CD14-positive monocyte (primary cell): ENCODE data around the gene GRIN2C. TPM values are rescaled to one million over a fixed set of nuclear protein-coding genes. Genes with fewer than 3 reads are reported as not detected.

Source experiments
- DNase-seq, 3 donors: peaks; one replicate each; pipeline ENCODE4 v3.0.0-alpha.2; 2011 to 2022
- H2AFZ ChIP-seq: 2 replicates; pipeline ENCODE4 v1.6.0; 2012; ENCODE audit warnings: mild to moderate bottlenecking, low read depth, low read length, inconsistent platforms; ENCODE audit not compliant: insufficient read depth, poor library complexity, severe bottlenecking
- H3K27ac ChIP-seq, 2 donors: 1 replicate in 1 of 2; 2 replicates in 1 of 2; pipeline ENCODE4 v1.5.1; 2012 to 2013; ENCODE audit warnings: low read length in 2 of 2, control low read depth in 1 of 2, inconsistent platforms in 1 of 2, low read depth in 1 of 2, mild to moderate bottlenecking in 1 of 2
- H3K27me3 ChIP-seq, 2 donors: one replicate each; pipeline versions ENCODE4 v1.6.0 to v1.6.1; 2011 to 2013; ENCODE audit warnings: low read length in 2 of 2; ENCODE audit not compliant: control insufficient read depth in 2 of 2, insufficient read depth in 2 of 2
- H3K36me3 ChIP-seq, 2 donors: replicated peaks in 1 of 2; 1 replicate in 1 of 2; 2 replicates in 1 of 2; pipeline versions ENCODE4 v1.5.1 to v1.6.1; 2012 to 2013; ENCODE audit warnings: low read length in 2 of 2, control low read depth in 1 of 2, inconsistent platforms in 1 of 2, mild to moderate bottlenecking in 1 of 2; ENCODE audit not compliant: insufficient read depth in 2 of 2, control insufficient read depth in 1 of 2
- H3K4me1 ChIP-seq, 2 donors: 1 replicate in 1 of 2; 2 replicates in 1 of 2; pipeline versions ENCODE4 v1.5.1 to v1.6.1; 2012 to 2013; ENCODE audit warnings: low read length in 2 of 2, control low read depth in 1 of 2, inconsistent platforms in 1 of 2, mild to moderate bottlenecking in 1 of 2, moderate library complexity in 1 of 2; ENCODE audit not compliant: insufficient read depth in 2 of 2, control insufficient read depth in 1 of 2
- H3K4me2 ChIP-seq: replicated peaks from 2 replicates; pipeline ENCODE3; 2012; ENCODE audit warnings: low read length, moderate library complexity, mild to moderate bottlenecking; ENCODE audit not compliant: poor library complexity, severe bottlenecking; ENCODE audit errors: extremely low read depth
- H3K4me3 ChIP-seq, 3 experiments: fragments of 200-600 bp in 1 of 3; sonication (generic) in 1 of 3; replicated peaks in 1 of 3; 1 replicate in 2 of 3; 2 replicates in 1 of 3; pipeline ENCODE4 v1.5.1; 2011 to 2013; ENCODE audit warnings: low read length in 3 of 3, mild to moderate bottlenecking in 3 of 3, control low read depth in 2 of 3, low read depth in 2 of 3, inconsistent platforms in 1 of 3, moderate library complexity in 1 of 3
- H3K79me2 ChIP-seq: 2 replicates; pipeline ENCODE4 v1.6.0; 2012; ENCODE audit warnings: mild to moderate bottlenecking, control low read depth, inconsistent platforms, low read length, moderate library complexity; ENCODE audit not compliant: insufficient read depth
- H3K9ac ChIP-seq: 2 replicates; pipeline ENCODE4 v1.6.0; 2017; ENCODE audit warnings: low read length, mild to moderate bottlenecking; ENCODE audit not compliant: insufficient read depth, poor library complexity, severe bottlenecking
- H3K9me3 ChIP-seq, 2 donors: replicated peaks in 1 of 2; 1 replicate in 1 of 2; 2 replicates in 1 of 2; pipeline versions ENCODE4 v1.5.1 to v1.6.1; 2012 to 2013; ENCODE audit warnings: low read length in 2 of 2, control low read depth in 1 of 2; ENCODE audit not compliant: control insufficient read depth in 1 of 2, insufficient read depth in 1 of 2
- H4K20me1 ChIP-seq: 2 replicates; pipeline ENCODE4 v1.6.0; 2012; ENCODE audit warnings: mild to moderate bottlenecking, low read length, control low read depth, moderate library complexity; ENCODE audit not compliant: insufficient read depth
- H3K27ac Mint-ChIP-seq, 7 donors: one replicate each; pipeline ENCODE4 v1.8.0; 2020; ENCODE audit warnings: mild to moderate bottlenecking in 7 of 7, mixed read lengths in 7 of 7, moderate library complexity in 6 of 7, inconsistent platforms in 2 of 7
- H3K27me3 Mint-ChIP-seq, 3 donors: one replicate each; pipeline ENCODE4 v1.8.0; 2021 to 2022; ENCODE audit warnings: low read depth in 3 of 3, mild to moderate bottlenecking in 3 of 3, mixed read lengths in 3 of 3, moderate library complexity in 3 of 3, inconsistent platforms in 1 of 3
- H3K36me3 Mint-ChIP-seq, 2 donors: one replicate each; pipeline ENCODE4 v1.8.0; 2020; ENCODE audit warnings: mixed read lengths in 2 of 2, inconsistent platforms in 1 of 2, mild to moderate bottlenecking in 1 of 2
- H3K4me1 Mint-ChIP-seq: one replicate; pipeline ENCODE4 v1.8.0; 2020; ENCODE audit warnings: mild to moderate bottlenecking, mixed read lengths
- H3K4me3 Mint-ChIP-seq, 2 donors: one replicate each; pipeline ENCODE4 v1.8.0; 2020; ENCODE audit warnings: mild to moderate bottlenecking in 2 of 2, mixed read lengths in 2 of 2, moderate library complexity in 1 of 2
- H3K9me3 Mint-ChIP-seq, 7 donors: one replicate each; pipeline ENCODE4 v1.8.0; 2020 to 2022; ENCODE audit warnings: mixed read lengths in 7 of 7, mild to moderate bottlenecking in 6 of 7, moderate library complexity in 6 of 7, inconsistent platforms in 2 of 7
- WGBS: methylation state at CpG from one replicate; pipeline ENCODE4 v1.1.5; 2013; ENCODE audit warnings: missing lambda C conversion rate; ENCODE audit not compliant: insufficient coverage; 5-methylcytosine and 5-hydroxymethylcytosine counted together
- intact Hi-C, 2 donors: fragments of 100-400 bp; cut with micrococcal nuclease; formaldehyde crosslinking; loops; one replicate each; pipeline versions ENCODE4 v1.15.0 to v1.15.1; 2023
- polyA plus RNA-seq, 3 donors: library from polyadenylated mRNA; depleted of rRNA in 1 of 3; unstranded in 2 of 3; stranded (reverse) in 1 of 3; fragments of 300-500 nt in 2 of 3; fragments of >200 nt in 1 of 3; fragmentation: Illumina TruSeq in 2 of 3; gene quantifications; 1 replicate in 2 of 3; 2 replicates in 1 of 3; pipeline ENCODE4 v1.2.3, GENCODE V29; 2012 to 2021
- TF ChIP-seq, protein P1 (sequence below): fragments of 200-600 bp; IDR thresholded peaks from one replicate; pipeline ENCODE4 v1.8.0; 2022; ENCODE audit warnings: antibody characterized with exemption, mild to moderate bottlenecking

GRIN2C gene
- polyA plus RNA-seq, 3 donors, result 0.04 TPM; not detected in 2

DNA sequence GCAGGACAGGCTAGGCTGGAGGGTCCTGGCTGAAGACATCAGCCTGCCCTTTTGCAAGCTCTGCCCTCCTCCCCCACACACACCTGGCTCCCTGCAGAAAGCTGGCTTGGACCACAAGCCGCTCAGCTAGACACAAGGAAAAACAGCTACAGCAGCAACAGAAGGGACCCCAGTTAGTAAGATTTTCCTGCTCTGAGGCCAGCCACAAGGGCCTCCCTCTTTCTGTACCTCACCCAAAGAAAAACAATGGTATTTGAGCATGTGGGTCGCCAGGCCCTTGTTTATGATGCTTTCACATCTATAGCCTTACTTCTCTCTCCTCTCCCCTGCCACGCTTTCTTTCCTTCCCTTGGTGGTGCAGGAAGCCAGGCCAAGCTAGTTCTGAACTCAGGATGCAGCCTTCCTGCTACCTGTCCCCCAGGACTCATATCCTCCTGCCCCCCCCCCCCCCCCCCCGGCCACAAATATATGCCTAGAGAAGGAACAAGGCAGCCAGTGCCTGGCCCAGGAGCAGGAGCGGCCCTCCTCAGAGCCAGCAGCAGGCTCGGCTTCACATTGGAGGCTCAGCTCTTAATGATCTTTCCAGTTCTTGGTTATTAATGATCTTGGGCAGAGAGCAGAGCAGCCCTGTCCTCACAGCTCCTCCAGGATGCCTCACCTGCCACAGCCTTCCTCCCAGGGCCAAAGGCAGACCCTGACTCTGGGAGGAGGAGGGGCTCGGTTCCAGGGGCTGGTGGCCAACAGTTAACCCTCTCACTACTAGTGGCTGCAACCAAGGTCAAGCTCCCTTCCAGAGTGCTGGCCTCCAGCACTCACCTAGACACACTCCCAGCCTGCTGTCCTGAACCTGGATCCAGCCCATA is 19.5 kb downstream of the GRIN2C start:
- peak overlapping the region; percentile 31 to 73 for H3K4me3 Mint-ChIP-seq
- peak overlapping the region; percentile 81 for H3K4me2 ChIP-seq
- H2AFZ ChIP-seq, result peak overlapping the region; percentile 36
- peaks cover 7 to 18% (median 16%) of the 10 kb centered on the region in 3 donors for H3K27me3 Mint-ChIP-seq
- H3K79me2 ChIP-seq, result no peaks in the 10 kb centered on the region
- H4K20me1 ChIP-seq, result peaks cover 3% of the 10 kb centered on the region
- peak overlapping the region; percentile 26 to 45 for H3K27ac ChIP-seq
- peaks cover 0 to 10% of the 10 kb centered on the region in 2 donors for H3K27me3 ChIP-seq
- no peak overlapping the region for H3K9ac ChIP-seq
- H3K4me1 Mint-ChIP-seq, result peaks cover 27% of the 10 kb centered on the region
- intact Hi-C loops, result no loop called here
- H3K36me3 ChIP-seq, result peaks cover 36 to 45% of the 10 kb centered on the region in 2 donors
- H3K9me3 ChIP-seq, result no peaks in the 10 kb centered on the region
- peaks cover 0 to 3% (median 0%) of the 10 kb centered on the region in 7 donors for H3K9me3 Mint-ChIP-seq
- peak overlapping the region in 6 of 7 donors; percentile 21 to 92 (median 83) for H3K27ac Mint-ChIP-seq
- TF ChIP-seq, protein P1, sequence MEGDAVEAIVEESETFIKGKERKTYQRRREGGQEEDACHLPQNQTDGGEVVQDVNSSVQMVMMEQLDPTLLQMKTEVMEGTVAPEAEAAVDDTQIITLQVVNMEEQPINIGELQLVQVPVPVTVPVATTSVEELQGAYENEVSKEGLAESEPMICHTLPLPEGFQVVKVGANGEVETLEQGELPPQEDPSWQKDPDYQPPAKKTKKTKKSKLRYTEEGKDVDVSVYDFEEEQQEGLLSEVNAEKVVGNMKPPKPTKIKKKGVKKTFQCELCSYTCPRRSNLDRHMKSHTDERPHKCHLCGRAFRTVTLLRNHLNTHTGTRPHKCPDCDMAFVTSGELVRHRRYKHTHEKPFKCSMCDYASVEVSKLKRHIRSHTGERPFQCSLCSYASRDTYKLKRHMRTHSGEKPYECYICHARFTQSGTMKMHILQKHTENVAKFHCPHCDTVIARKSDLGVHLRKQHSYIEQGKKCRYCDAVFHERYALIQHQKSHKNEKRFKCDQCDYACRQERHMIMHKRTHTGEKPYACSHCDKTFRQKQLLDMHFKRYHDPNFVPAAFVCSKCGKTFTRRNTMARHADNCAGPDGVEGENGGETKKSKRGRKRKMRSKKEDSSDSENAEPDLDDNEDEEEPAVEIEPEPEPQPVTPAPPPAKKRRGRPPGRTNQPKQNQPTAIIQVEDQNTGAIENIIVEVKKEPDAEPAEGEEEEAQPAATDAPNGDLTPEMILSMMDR, result no peak
- peaks cover 43 to 50% of the 10 kb centered on the region in 2 donors for H3K36me3 Mint-ChIP-seq
- peaks cover 23 to 38% of the 10 kb centered on the region in 2 donors for H3K4me1 ChIP-seq
- H3K4me3 ChIP-seq, result peak overlapping the region in 1 of 3 experiments; percentile 68
- DNase-seq, result no peak
- WGBS, result 100% methylated on average over 1 of the region's 7 CpGs

- H3K79me2 ChIP-seq, result no peaks in the 10 kb centered on the region
- no peaks in the 10 kb centered on the region for H3K27me3 ChIP-seq
- H3K4me1 Mint-ChIP-seq, result peaks cover 38% of the 10 kb centered on the region
- H4K20me1 ChIP-seq, result peaks cover 5% of the 10 kb centered on the region
- no peak overlapping the region for H3K9ac ChIP-seq
- H3K36me3 ChIP-seq, result peaks cover 41 to 52% of the 10 kb centered on the region in 2 donors
- DNase-seq, result no peak
- no peak overlapping the region for H2AFZ ChIP-seq
- TF ChIP-seq, protein P1, result no peak
- no peak overlapping the region for H3K27ac ChIP-seq
- 99% methylated on average over 9 of the region's 9 CpGs for WGBS
- peak overlapping the region in 1 of 7 donors; percentile 21 for H3K27ac Mint-ChIP-seq
- H3K9me3 Mint-ChIP-seq, result no peaks in the 10 kb centered on the region
- H3K27me3 Mint-ChIP-seq, result peaks cover 0 to 6% (median 3%) of the 10 kb centered on the region in 3 donors
- no peak overlapping the region for H3K4me3 ChIP-seq
- H3K36me3 Mint-ChIP-seq, result peaks cover 41 to 55% of the 10 kb centered on the region in 2 donors
- peaks cover 36 to 49% of the 10 kb centered on the region in 2 donors for H3K4me1 ChIP-seq
- intact Hi-C loops, result no loop called here
- no peak overlapping the region for H3K4me3 Mint-ChIP-seq
- no peak overlapping the region for H3K4me2 ChIP-seq
- H3K9me3 ChIP-seq, result no peaks in the 10 kb centered on the region
Observed at GRCh38 chr17:74838274-74838673, 21.4 kb downstream of the GRIN2C start.
